HCT116 (cell line): ENCODE results near the gene HMX1. TPM values are rescaled to one million over a fixed set of nuclear protein-coding genes. Genes with fewer than 3 reads are reported as not detected.

Experiments
- ATAC-seq: fragments of 200-7000 bp; cut with Tn5 transposase; 2 replicates; pipeline ENCODE4 v1.9.1; 2020; ENCODE audit warnings: mild to moderate bottlenecking, moderate library complexity
- BruUV-seq: library from RNA; stranded (reverse); fragments of 400-500 nt; replicated peaks from 2 replicates; lab custom pipeline; 2021; lab: Mats Ljungman, UMichigan
- CTCF ChIA-PET: fragments of 300-600 bp; sonication (Branson Sonifier 250); formaldehyde crosslinking; loops from one replicate; lab custom pipeline; 2021; ENCODE audit warnings: antibody characterized with exemption; lab: Charles Lee
- POLR2A ChIA-PET: fragments of 300-600, 350-600 bp; sonication (Branson Sonifier 250); formaldehyde crosslinking; loops from one replicate; lab custom pipeline; 2021; ENCODE audit warnings: antibody characterized with exemption; lab: Charles Lee
- RAD21 ChIA-PET, 2 experiments: fragments of 300-600 bp; sonication (Branson Sonifier 250); formaldehyde crosslinking; loops; one replicate each; lab custom pipeline; 2023; ENCODE audit warnings: low total read pairs in 2 of 2; ENCODE audit not compliant: uncharacterized antibody in 2 of 2, unreplicated experiment in 2 of 2, low non-redundant PET in 1 of 2; lab: Charles Lee
- DNase-seq: peaks from one replicate; pipeline ENCODE4 v3.0.0-alpha.2; 2010; ENCODE audit warnings: low read depth, low spot score
- H2AFZ ChIP-seq: fragments of 200-600 bp; shearing (Covaris generic), sonication (generic); 2 replicates; pipeline ENCODE4 v1.6.1; 2017; ENCODE audit warnings: low read depth, mixed run types, mixed read lengths, antibody characterized with exemption, low read length; ENCODE audit not compliant: poor library complexity, severe bottlenecking
- H3K27ac ChIP-seq: 2 replicates; pipeline ENCODE4 v1.5.1; 2012; ENCODE audit warnings: low read depth, low read length
- H3K27me3 ChIP-seq: fragments of 200-600 bp; sonication (generic); 2 replicates; pipeline ENCODE4 v1.6.1; 2016; ENCODE audit warnings: mixed run types, low read length, mixed read lengths; ENCODE audit not compliant: insufficient read depth
- H3K36me3 ChIP-seq, 2 experiments: fragments of 200-500 bp in 1 of 2; fragments of 200-600 bp in 1 of 2; sonication (Bioruptor generic) in 1 of 2; sonication (generic) in 1 of 2; 2 replicates each; pipeline versions ENCODE4 v1.5.1 to v1.6.1; 2014 to 2016; ENCODE audit warnings: low read length in 2 of 2, inconsistent platforms in 1 of 2, mixed read lengths in 1 of 2, mixed run types in 1 of 2; ENCODE audit not compliant: insufficient read depth in 2 of 2, control insufficient read depth in 1 of 2
- H3K4me1 ChIP-seq, 2 experiments: fragments of 200-600 bp in 1 of 2; sonication (generic) in 1 of 2; 2 replicates each; pipeline versions ENCODE4 v1.5.1 to v1.6.1; 2012 to 2017; ENCODE audit warnings: low read length in 2 of 2, inconsistent platforms in 1 of 2, mild to moderate bottlenecking in 1 of 2, mixed read lengths in 1 of 2, mixed run types in 1 of 2, moderate library complexity in 1 of 2; ENCODE audit not compliant: insufficient read depth in 2 of 2, control insufficient read depth in 1 of 2
- H3K4me2 ChIP-seq: fragments of 200-600 bp; sonication (generic); 2 replicates; pipeline ENCODE4 v1.6.1; 2017; ENCODE audit warnings: mixed run types, low read length, mixed read lengths
- H3K4me3 ChIP-seq, 2 experiments: fragments of 200-600 bp in 1 of 2; sonication (generic) in 1 of 2; replicated peaks in 1 of 2; 2 replicates each; pipeline ENCODE4 v1.5.1; 2011 to 2016; ENCODE audit warnings: low read length in 2 of 2, control low read depth in 1 of 2, low read depth in 1 of 2, mild to moderate bottlenecking in 1 of 2, mixed read lengths in 1 of 2, mixed run types in 1 of 2
- H3K79me2 ChIP-seq: fragments of 200-600 bp; sonication (generic); 2 replicates; pipeline ENCODE4 v1.6.1; 2017; ENCODE audit warnings: mild to moderate bottlenecking, mixed run types, low read length, moderate library complexity, mixed read lengths; ENCODE audit not compliant: insufficient read depth
- H3K9ac ChIP-seq: fragments of 200-600 bp; sonication (generic); 2 replicates; pipeline ENCODE4 v1.6.1; 2016; ENCODE audit warnings: low read length, mixed read lengths
- H3K9me2 ChIP-seq: fragments of 200-600 bp; sonication (generic), shearing (Covaris generic); 2 replicates; pipeline ENCODE4 v1.6.1; 2017; ENCODE audit warnings: mixed run types, mild to moderate bottlenecking, moderate library complexity; ENCODE audit not compliant: insufficient read depth
- H3K9me3 ChIP-seq, 2 experiments: fragments of 200-500 bp in 1 of 2; fragments of 200-600 bp in 1 of 2; sonication (Bioruptor generic) in 1 of 2; sonication (generic) in 1 of 2; 2 replicates each; pipeline ENCODE4 v1.6.1; 2014 to 2017; ENCODE audit warnings: low read length in 2 of 2, mixed read lengths in 2 of 2, inconsistent platforms in 1 of 2, low read depth in 1 of 2, mild to moderate bottlenecking in 1 of 2, mixed run types in 1 of 2, moderate library complexity in 1 of 2; ENCODE audit not compliant: control insufficient read depth in 1 of 2, insufficient read depth in 1 of 2
- H4K20me1 ChIP-seq: fragments of 200-600 bp; sonication (generic), shearing (Covaris generic); 2 replicates; pipeline ENCODE4 v1.6.1; 2017; ENCODE audit warnings: mixed run types, mild to moderate bottlenecking, moderate library complexity; ENCODE audit not compliant: insufficient read depth
- CBX3 ChIP-seq: IDR thresholded peaks from 2 replicates; pipeline ENCODE4 v1.6.1; 2012; ENCODE audit warnings: low read depth
- CEBPB ChIP-seq: IDR thresholded peaks from 2 replicates; pipeline ENCODE4 v1.6.1; 2012; ENCODE audit warnings: low read depth
- EGR1 ChIP-seq: IDR thresholded peaks from 2 replicates; pipeline ENCODE4 v1.6.1; 2012; ENCODE audit warnings: low read depth
- ELF1 ChIP-seq: IDR thresholded peaks from 2 replicates; pipeline ENCODE4 v1.6.1; 2012; ENCODE audit warnings: low read depth, borderline replicate concordance
- EZH2 ChIP-seq: fragments of 200-600 bp; sonication (generic); IDR thresholded peaks from 2 replicates; pipeline ENCODE4 v1.6.1; 2017; ENCODE audit warnings: antibody characterized with exemption, mixed run types
- EZH2phosphoT487 ChIP-seq: fragments of 200-600 bp; IDR thresholded peaks from 2 replicates; pipeline ENCODE4 v1.6.1; 2018; ENCODE audit warnings: antibody characterized with exemption, borderline replicate concordance
- FOSL1 ChIP-seq: IDR thresholded peaks from 2 replicates; pipeline ENCODE4 v1.6.1; 2012; ENCODE audit warnings: low read depth
- POLR2A ChIP-seq: IDR thresholded peaks from 2 replicates; pipeline ENCODE4 v1.7.0; 2011; ENCODE audit warnings: borderline replicate concordance; ENCODE audit not compliant: insufficient read depth, insufficient read length; ENCODE audit errors: extremely low read depth
- POLR2AphosphoS5 ChIP-seq: IDR thresholded peaks from 2 replicates; pipeline ENCODE4 v1.6.1; 2011; ENCODE audit warnings: mild to moderate bottlenecking, low read depth, low read length, moderate library complexity
- RAD21 ChIP-seq: IDR thresholded peaks from 2 replicates; pipeline ENCODE4 v1.6.1; 2012; ENCODE audit warnings: low read depth, mild to moderate bottlenecking
- SP1 ChIP-seq: IDR thresholded peaks from 2 replicates; pipeline ENCODE4 v1.6.1; 2012; ENCODE audit warnings: low read depth
- TCF7L2 ChIP-seq: IDR thresholded peaks from 2 replicates; pipeline ENCODE4 v1.7.0; 2011; ENCODE audit warnings: borderline replicate concordance, inconsistent platforms; ENCODE audit not compliant: insufficient read depth, insufficient read length; ENCODE audit errors: extremely low read depth
- YY1 ChIP-seq: IDR thresholded peaks from 2 replicates; pipeline ENCODE4 v1.6.1; 2011; ENCODE audit warnings: low read length, low read depth, moderate library complexity, mild to moderate bottlenecking; ENCODE audit not compliant: insufficient replicate concordance; ENCODE audit errors: extremely low read depth
- ZFX ChIP-seq: fragments of 450-650 bp; IDR thresholded peaks from 2 replicates; pipeline ENCODE4 v1.6.1; 2017
- ZNF274 ChIP-seq: fragments of 200-500 bp; sonication (Bioruptor generic); IDR thresholded peaks from 2 replicates; pipeline ENCODE4 v1.6.1; 2014; ENCODE audit warnings: mild to moderate bottlenecking, low read depth, low read length, inconsistent platforms
- intact Hi-C: fragments of 100-400 bp; cut with micrococcal nuclease; formaldehyde crosslinking; loops from 2 replicates; pipeline ENCODE4 v1.10.0; 2022
- total RNA-seq: library from RNA; stranded (reverse); gene quantifications from one replicate; pipeline ENCODE4 v1.2.1, GENCODE V29; 2021; ENCODE audit not compliant: unreplicated experiment
- TF ChIP-seq, protein P1 (sequence below): IDR thresholded peaks from 2 replicates; pipeline ENCODE4 v1.6.1; 2011; ENCODE audit warnings: mild to moderate bottlenecking, low read length, moderate library complexity; ENCODE audit not compliant: insufficient replicate concordance; ENCODE audit errors: extremely low read depth
- TF ChIP-seq, protein P2 (sequence below): IDR thresholded peaks from 2 replicates; pipeline ENCODE4 v1.6.1; 2012; ENCODE audit warnings: low read depth
- TF ChIP-seq, protein P3 (sequence below), 3 experiments: fragments of 200-600 bp in 1 of 3; sonication (generic) in 1 of 3; IDR thresholded peaks in 2 of 3; conservative IDR thresholded peaks in 1 of 3; 2 replicates each; pipeline ENCODE4 v1.5.1; 2012 to 2017; ENCODE audit warnings: low read depth in 2 of 3, low read length in 2 of 3, antibody characterized with exemption in 1 of 3, borderline replicate concordance in 1 of 3, control low read depth in 1 of 3, mild to moderate bottlenecking in 1 of 3, mixed read lengths in 1 of 3, mixed run types in 1 of 3, moderate library complexity in 1 of 3; ENCODE audit not compliant: insufficient read depth in 1 of 3
- TF ChIP-seq, protein P4 (sequence below): IDR thresholded peaks from 2 replicates; pipeline ENCODE4 v1.6.1; 2012

Gene HMX1
- total RNA-seq, 1 experiment from 2014 or later: 0.39 TPM

DNA sequence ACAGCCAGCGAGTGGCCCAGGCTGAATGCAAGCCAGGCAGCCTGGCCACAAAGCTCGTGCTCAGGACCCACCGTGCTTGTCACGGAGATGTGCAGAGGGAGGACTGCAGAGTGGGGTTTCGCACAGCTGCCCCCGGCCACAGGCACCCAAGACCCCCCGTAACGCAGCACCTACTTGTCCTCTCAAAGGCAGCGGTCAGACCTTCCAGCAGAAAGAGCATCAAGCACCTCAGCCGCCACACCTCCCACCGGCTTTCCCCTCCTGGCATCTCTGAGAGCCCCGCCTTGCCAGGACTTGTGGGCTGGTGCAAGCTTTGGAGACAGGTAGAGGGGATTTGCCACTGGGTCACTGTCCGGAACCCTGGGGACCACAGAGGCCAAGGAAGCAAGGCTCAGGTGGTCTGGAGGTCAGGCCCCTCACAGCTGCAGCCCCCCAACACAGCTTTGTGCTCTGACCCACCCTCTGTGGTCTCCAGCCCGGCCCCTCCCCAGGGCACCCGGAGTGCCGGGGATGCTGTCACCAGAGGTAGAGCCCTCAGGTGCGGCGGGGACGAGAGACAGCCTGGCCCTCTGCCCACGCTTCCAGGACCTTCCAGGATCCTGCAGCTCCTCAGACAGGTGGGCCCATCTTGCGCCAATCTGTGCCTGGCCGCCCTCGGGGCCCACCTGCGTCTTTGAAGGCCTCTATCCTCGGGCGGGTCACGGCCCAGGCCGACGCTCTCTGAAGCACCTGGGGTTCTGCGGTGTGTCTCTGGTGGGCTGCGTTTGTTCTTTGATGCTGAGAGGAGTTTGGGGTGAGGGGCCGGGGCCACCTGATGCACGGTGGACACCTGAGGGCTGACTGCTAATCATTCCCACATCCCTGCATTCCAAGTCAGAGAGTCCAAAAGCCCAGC lies 34.4 kb upstream of the HMX1 start:
- no peaks in the 10 kb centered on the region for H3K79me2 ChIP-seq
- ATAC-seq: no peak
- 0 out of 2 replicates have a peak, but pooled peaks cover 4% of the 10 kb centered on the region for H3K27me3 ChIP-seq
- no peak overlapping the region for H3K4me2 ChIP-seq
- no peaks in the 10 kb centered on the region for H4K20me1 ChIP-seq
- H3K4me3 ChIP-seq: no peak overlapping the region
- no peak overlapping the region for H3K9ac ChIP-seq
- H2AFZ ChIP-seq: no peak overlapping the region
- H3K27ac ChIP-seq: no peak overlapping the region
- H3K9me2 ChIP-seq: no peaks in the 10 kb centered on the region
- intact Hi-C loops: no loop called here
- ChIA-PET CTCF (no interaction called here), POLR2A (no interaction called here), RAD21 (no interaction called here)
- peaks cover 6 to 8% of the 10 kb centered on the region in 2 experiments; a peak in 2 of 4 replicates for H3K9me3 ChIP-seq
- DNase-seq: no peak
- H3K4me1 ChIP-seq: peaks cover 3 to 4% of the 10 kb centered on the region in 2 experiments; a peak in 2 of 4 replicates
- no peaks in the 10 kb centered on the region for H3K36me3 ChIP-seq
- no TSS peak for BruUV-seq
- TF ChIP-seq CBX3: no peak
- no peak for TF ChIP-seq SP1
- no peak for TF ChIP-seq POLR2AphosphoS5
- no peak for TF ChIP-seq EGR1
- no peak for TF ChIP-seq EZH2
- TF ChIP-seq RAD21: no peak
- TF ChIP-seq, protein P1, sequence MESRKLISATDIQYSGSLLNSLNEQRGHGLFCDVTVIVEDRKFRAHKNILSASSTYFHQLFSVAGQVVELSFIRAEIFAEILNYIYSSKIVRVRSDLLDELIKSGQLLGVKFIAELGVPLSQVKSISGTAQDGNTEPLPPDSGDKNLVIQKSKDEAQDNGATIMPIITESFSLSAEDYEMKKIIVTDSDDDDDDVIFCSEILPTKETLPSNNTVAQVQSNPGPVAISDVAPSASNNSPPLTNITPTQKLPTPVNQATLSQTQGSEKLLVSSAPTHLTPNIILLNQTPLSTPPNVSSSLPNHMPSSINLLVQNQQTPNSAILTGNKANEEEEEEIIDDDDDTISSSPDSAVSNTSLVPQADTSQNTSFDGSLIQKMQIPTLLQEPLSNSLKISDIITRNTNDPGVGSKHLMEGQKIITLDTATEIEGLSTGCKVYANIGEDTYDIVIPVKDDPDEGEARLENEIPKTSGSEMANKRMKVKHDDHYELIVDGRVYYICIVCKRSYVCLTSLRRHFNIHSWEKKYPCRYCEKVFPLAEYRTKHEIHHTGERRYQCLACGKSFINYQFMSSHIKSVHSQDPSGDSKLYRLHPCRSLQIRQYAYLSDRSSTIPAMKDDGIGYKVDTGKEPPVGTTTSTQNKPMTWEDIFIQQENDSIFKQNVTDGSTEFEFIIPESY: no peak
- TF ChIP-seq YY1: no peak
- TF ChIP-seq TCF7L2: no peak
- TF ChIP-seq, protein P2, sequence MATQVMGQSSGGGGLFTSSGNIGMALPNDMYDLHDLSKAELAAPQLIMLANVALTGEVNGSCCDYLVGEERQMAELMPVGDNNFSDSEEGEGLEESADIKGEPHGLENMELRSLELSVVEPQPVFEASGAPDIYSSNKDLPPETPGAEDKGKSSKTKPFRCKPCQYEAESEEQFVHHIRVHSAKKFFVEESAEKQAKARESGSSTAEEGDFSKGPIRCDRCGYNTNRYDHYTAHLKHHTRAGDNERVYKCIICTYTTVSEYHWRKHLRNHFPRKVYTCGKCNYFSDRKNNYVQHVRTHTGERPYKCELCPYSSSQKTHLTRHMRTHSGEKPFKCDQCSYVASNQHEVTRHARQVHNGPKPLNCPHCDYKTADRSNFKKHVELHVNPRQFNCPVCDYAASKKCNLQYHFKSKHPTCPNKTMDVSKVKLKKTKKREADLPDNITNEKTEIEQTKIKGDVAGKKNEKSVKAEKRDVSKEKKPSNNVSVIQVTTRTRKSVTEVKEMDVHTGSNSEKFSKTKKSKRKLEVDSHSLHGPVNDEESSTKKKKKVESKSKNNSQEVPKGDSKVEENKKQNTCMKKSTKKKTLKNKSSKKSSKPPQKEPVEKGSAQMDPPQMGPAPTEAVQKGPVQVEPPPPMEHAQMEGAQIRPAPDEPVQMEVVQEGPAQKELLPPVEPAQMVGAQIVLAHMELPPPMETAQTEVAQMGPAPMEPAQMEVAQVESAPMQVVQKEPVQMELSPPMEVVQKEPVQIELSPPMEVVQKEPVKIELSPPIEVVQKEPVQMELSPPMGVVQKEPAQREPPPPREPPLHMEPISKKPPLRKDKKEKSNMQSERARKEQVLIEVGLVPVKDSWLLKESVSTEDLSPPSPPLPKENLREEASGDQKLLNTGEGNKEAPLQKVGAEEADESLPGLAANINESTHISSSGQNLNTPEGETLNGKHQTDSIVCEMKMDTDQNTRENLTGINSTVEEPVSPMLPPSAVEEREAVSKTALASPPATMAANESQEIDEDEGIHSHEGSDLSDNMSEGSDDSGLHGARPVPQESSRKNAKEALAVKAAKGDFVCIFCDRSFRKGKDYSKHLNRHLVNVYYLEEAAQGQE: no peak
- no peak for TF ChIP-seq FOSL1
- no peak for TF ChIP-seq POLR2A
- TF ChIP-seq, protein P3, sequence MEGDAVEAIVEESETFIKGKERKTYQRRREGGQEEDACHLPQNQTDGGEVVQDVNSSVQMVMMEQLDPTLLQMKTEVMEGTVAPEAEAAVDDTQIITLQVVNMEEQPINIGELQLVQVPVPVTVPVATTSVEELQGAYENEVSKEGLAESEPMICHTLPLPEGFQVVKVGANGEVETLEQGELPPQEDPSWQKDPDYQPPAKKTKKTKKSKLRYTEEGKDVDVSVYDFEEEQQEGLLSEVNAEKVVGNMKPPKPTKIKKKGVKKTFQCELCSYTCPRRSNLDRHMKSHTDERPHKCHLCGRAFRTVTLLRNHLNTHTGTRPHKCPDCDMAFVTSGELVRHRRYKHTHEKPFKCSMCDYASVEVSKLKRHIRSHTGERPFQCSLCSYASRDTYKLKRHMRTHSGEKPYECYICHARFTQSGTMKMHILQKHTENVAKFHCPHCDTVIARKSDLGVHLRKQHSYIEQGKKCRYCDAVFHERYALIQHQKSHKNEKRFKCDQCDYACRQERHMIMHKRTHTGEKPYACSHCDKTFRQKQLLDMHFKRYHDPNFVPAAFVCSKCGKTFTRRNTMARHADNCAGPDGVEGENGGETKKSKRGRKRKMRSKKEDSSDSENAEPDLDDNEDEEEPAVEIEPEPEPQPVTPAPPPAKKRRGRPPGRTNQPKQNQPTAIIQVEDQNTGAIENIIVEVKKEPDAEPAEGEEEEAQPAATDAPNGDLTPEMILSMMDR (IDR thresholded peaks at IDR 0.05 in 2 of 3, conservative IDR thresholded peaks at IDR 0.05 in 1 of 3; ENCODE audit: borderline replicate concordance in 1 of 3, insufficient read depth in 1 of 3, low read depth in 2 of 3, low read length in 2 of 3): no peak
- no peak for TF ChIP-seq CEBPB
- no peak for TF ChIP-seq EZH2phosphoT487
- no peak for TF ChIP-seq ZFX
- TF ChIP-seq ELF1: no peak
- TF ChIP-seq, protein P4, sequence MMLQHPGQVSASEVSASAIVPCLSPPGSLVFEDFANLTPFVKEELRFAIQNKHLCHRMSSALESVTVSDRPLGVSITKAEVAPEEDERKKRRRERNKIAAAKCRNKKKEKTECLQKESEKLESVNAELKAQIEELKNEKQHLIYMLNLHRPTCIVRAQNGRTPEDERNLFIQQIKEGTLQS: no peak
- TF ChIP-seq ZNF274: no peak
